GM23338 (cell line): Measurements from ENCODE around the gene SMARCA2. TPM values are rescaled to one million over a fixed set of nuclear protein-coding genes. Genes with fewer than 3 reads are reported as not detected.

Source experiments
- ATAC-seq: fragments of 200-7000 bp; cut with Tn5 transposase; 3 replicates; pipeline ENCODE4 v1.9.1; 2020
- DNase-seq: peaks from one replicate; pipeline ENCODE4 v3.0.0-alpha.2; 2015; ENCODE audit warnings: low spot score
- H2AFZ ChIP-seq: fragments of 200-600 bp; sonication (generic); 2 replicates; pipeline ENCODE4 v1.8.0; 2016; ENCODE audit warnings: antibody characterized with exemption, mild to moderate bottlenecking, moderate library complexity
- H3F3A ChIP-seq: fragments of 200-600 bp; sonication (generic); replicated peaks from 2 replicates; pipeline ENCODE4 v1.8.0; 2017; ENCODE audit warnings: antibody characterized with exemption, mixed run types, low read depth
- H3K27ac ChIP-seq: fragments of 200-600 bp; sonication (generic); 2 replicates; pipeline ENCODE4 v1.6.1; 2016; ENCODE audit warnings: low read depth
- H3K27me3 ChIP-seq: fragments of 200-600 bp; sonication (generic); 2 replicates; pipeline ENCODE4 v1.8.0; 2016; ENCODE audit warnings: mild to moderate bottlenecking, mixed run types, moderate library complexity; ENCODE audit not compliant: insufficient read depth
- H3K36me3 ChIP-seq: fragments of 200-600 bp; sonication (generic); 2 replicates; pipeline ENCODE4 v1.8.0; 2016; ENCODE audit warnings: mild to moderate bottlenecking; ENCODE audit not compliant: insufficient read depth
- H3K4me1 ChIP-seq: fragments of 200-600 bp; sonication (generic); 2 replicates; pipeline ENCODE4 v1.8.0; 2016; ENCODE audit warnings: mild to moderate bottlenecking, moderate library complexity; ENCODE audit not compliant: insufficient read depth
- H3K4me2 ChIP-seq: fragments of 200-600 bp; sonication (generic); 2 replicates; pipeline ENCODE4 v1.7.1; 2017; ENCODE audit warnings: mixed run types
- H3K4me3 ChIP-seq: fragments of 200-600 bp; sonication (generic); 2 replicates; pipeline ENCODE4 v1.6.1; 2016; ENCODE audit warnings: mixed run types
- H3K79me2 ChIP-seq: fragments of 200-600 bp; sonication (generic); replicated peaks from 2 replicates; pipeline ENCODE4 v1.8.0; 2017; ENCODE audit warnings: mild to moderate bottlenecking; ENCODE audit not compliant: insufficient read depth
- H3K9me2 ChIP-seq: fragments of 200-600 bp; sonication (generic); 2 replicates; pipeline ENCODE4 v1.8.0; 2017; ENCODE audit not compliant: insufficient read depth
- H4K20me1 ChIP-seq: fragments of 200-600 bp; sonication (generic); replicated peaks from 2 replicates; pipeline ENCODE4 v1.8.0; 2017; ENCODE audit warnings: mild to moderate bottlenecking; ENCODE audit not compliant: insufficient read depth
- H3K27ac Mint-ChIP-seq: 2 replicates; pipeline ENCODE4 v1.8.0; 2020; ENCODE audit warnings: inconsistent platforms, mild to moderate bottlenecking, moderate library complexity, mixed read lengths
- H3K27me3 Mint-ChIP-seq: 3 replicates; pipeline ENCODE4 v1.8.0; 2022; ENCODE audit warnings: low read depth, mild to moderate bottlenecking, moderate library complexity, mixed read lengths, inconsistent platforms; ENCODE audit not compliant: insufficient read depth, poor library complexity
- H3K36me3 Mint-ChIP-seq: 3 replicates; pipeline ENCODE4 v1.8.0; 2021; ENCODE audit warnings: low read depth, mild to moderate bottlenecking, inconsistent platforms, moderate library complexity, mixed read lengths
- H3K4me1 Mint-ChIP-seq: 3 replicates; pipeline ENCODE4 v1.8.0; 2020; ENCODE audit warnings: mild to moderate bottlenecking, inconsistent platforms, mixed read lengths
- H3K4me3 Mint-ChIP-seq: 3 replicates; pipeline ENCODE4 v1.8.0; 2021; ENCODE audit warnings: moderate library complexity, mild to moderate bottlenecking, inconsistent platforms, mixed read lengths
- H3K9me3 Mint-ChIP-seq: 3 replicates; pipeline ENCODE4 v1.8.0; 2020; ENCODE audit warnings: moderate library complexity, mild to moderate bottlenecking, inconsistent platforms, mixed read lengths
- CREB1 ChIP-seq: fragments of 250-450 bp; sonication (Bioruptor Pico); IDR thresholded peaks from 2 replicates; pipeline ENCODE4 v1.5.0; 2020; ENCODE audit warnings: low read depth, mild to moderate bottlenecking, moderate library complexity
- CTCF ChIP-seq, 2 experiments: fragments of 200-600 bp in 1 of 2; sonication (generic) in 1 of 2; conservative IDR thresholded peaks; 2 replicates each; pipeline versions ENCODE4 v1.5.1 to v1.6.1; 2016 to 2017; ENCODE audit warnings: antibody characterized with exemption in 2 of 2, low read depth in 2 of 2, mild to moderate bottlenecking in 2 of 2, moderate library complexity in 1 of 2
- ETS1 ChIP-seq: IDR thresholded peaks from 2 replicates; pipeline ENCODE4 v1.6.1; 2016; ENCODE audit warnings: antibody characterized with exemption
- EZH2 ChIP-seq: fragments of 200-600 bp; sonication (generic); IDR thresholded peaks from one replicate; pipeline ENCODE4 v1.8.0; 2017; ENCODE audit warnings: antibody characterized with exemption, mild to moderate bottlenecking, low read depth; ENCODE audit not compliant: unreplicated experiment
- EZH2phosphoT487 ChIP-seq: fragments of 200-600 bp; sonication (generic); IDR thresholded peaks from one replicate; pipeline ENCODE4 v1.8.1; 2018; ENCODE audit warnings: antibody characterized with exemption; ENCODE audit not compliant: unreplicated experiment
- JUNB ChIP-seq: IDR thresholded peaks from one replicate; pipeline ENCODE4 v1.6.1; 2016; ENCODE audit warnings: antibody characterized with exemption; ENCODE audit not compliant: unreplicated experiment
- NANOG ChIP-seq: IDR thresholded peaks from 2 replicates; pipeline ENCODE4 v1.6.1; 2016; ENCODE audit warnings: antibody characterized with exemption, borderline replicate concordance
- POLR2AphosphoS5 ChIP-seq: IDR thresholded peaks from 2 replicates; pipeline ENCODE4 v1.6.1; 2016; ENCODE audit warnings: antibody characterized with exemption, low read depth
- STAT1 ChIP-seq: IDR thresholded peaks from one replicate; pipeline ENCODE4 v1.6.1; 2016; ENCODE audit warnings: antibody characterized with exemption; ENCODE audit not compliant: unreplicated experiment
- ZNF114 ChIP-seq: fragments of 250-450 bp; sonication (Bioruptor Pico); IDR thresholded peaks from 2 replicates; pipeline ENCODE4 v1.5.0; 2020; ENCODE audit warnings: mild to moderate bottlenecking, moderate library complexity
- ZNF331 ChIP-seq: fragments of 250-450 bp; sonication (Bioruptor Pico); IDR thresholded peaks from 2 replicates; pipeline ENCODE4 v1.5.0; 2020; ENCODE audit warnings: low read depth, mild to moderate bottlenecking, moderate library complexity
- ZNF462 ChIP-seq: fragments of 250-450 bp; sonication (Bioruptor Pico); IDR thresholded peaks from 2 replicates; pipeline ENCODE4 v1.5.0; 2020; ENCODE audit warnings: mild to moderate bottlenecking, moderate library complexity
- polyA plus RNA-seq: library from polyadenylated mRNA; unstranded; fragments of >200 nt; fragmentation: Nextera tagmentation; extraction: Ambion mirVana; gene quantifications from 2 replicates; pipeline ENCODE4 v1.2.1, GENCODE V29; 2016
- total RNA-seq: library from RNA; depleted of rRNA; stranded (reverse); fragments of >200 nt; shearing (Covaris generic); gene quantifications from 2 replicates; pipeline ENCODE4 v1.2.3, GENCODE V29; 2014
- TF ChIP-seq, protein P1 (sequence below): IDR thresholded peaks from one replicate; pipeline ENCODE4 v1.6.1; 2018; ENCODE audit warnings: antibody characterized with exemption; ENCODE audit not compliant: unreplicated experiment

SMARCA2 gene
- total and polyA plus RNA-seq, 2 experiments from 2014 or later = 21.7 to 21.9 TPM

DNA sequence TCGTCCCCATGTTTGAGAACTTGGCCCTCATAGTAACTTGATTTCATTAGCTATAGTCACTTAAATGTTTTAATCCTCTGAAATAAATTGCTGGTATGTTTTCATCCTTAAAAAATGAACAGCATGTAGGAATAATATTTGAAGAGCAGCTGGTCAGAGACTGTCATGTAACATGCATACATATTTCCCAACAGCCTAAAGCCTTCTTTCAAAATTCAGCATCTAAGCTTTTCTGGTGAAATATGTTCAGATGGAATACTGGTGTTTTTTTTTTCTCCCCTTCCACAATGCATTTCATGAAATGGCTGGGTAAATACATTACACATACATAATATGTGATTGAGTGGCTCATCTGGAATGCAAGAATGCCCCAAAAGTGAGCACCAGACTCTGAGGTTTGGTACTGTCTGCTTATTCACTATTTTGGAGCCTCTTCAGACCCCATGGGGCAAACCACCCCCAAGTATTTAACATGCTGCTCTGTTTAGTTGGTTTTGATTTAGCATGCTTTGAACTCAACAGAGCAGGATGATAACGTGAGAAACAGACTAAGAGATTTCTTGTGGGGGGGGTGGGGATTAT is 94.0 kb downstream of the SMARCA2 start:
- TF ChIP-seq EZH2 (no peak), EZH2phosphoT487 (no peak), ZNF462 (CRISPR knock-in tag) (no peak), STAT1 (no peak), JUNB (no peak), ZNF331 (CRISPR knock-in tag) (no peak), NANOG (no peak), CTCF (conservative IDR thresholded peaks at IDR 0.05; ENCODE audit: low read depth in 2 of 2) (no peak), ZNF114 (CRISPR knock-in tag) (no peak), POLR2AphosphoS5 (no peak), CREB1 (no peak), ETS1 (no peak)
- TF ChIP-seq, protein P1, sequence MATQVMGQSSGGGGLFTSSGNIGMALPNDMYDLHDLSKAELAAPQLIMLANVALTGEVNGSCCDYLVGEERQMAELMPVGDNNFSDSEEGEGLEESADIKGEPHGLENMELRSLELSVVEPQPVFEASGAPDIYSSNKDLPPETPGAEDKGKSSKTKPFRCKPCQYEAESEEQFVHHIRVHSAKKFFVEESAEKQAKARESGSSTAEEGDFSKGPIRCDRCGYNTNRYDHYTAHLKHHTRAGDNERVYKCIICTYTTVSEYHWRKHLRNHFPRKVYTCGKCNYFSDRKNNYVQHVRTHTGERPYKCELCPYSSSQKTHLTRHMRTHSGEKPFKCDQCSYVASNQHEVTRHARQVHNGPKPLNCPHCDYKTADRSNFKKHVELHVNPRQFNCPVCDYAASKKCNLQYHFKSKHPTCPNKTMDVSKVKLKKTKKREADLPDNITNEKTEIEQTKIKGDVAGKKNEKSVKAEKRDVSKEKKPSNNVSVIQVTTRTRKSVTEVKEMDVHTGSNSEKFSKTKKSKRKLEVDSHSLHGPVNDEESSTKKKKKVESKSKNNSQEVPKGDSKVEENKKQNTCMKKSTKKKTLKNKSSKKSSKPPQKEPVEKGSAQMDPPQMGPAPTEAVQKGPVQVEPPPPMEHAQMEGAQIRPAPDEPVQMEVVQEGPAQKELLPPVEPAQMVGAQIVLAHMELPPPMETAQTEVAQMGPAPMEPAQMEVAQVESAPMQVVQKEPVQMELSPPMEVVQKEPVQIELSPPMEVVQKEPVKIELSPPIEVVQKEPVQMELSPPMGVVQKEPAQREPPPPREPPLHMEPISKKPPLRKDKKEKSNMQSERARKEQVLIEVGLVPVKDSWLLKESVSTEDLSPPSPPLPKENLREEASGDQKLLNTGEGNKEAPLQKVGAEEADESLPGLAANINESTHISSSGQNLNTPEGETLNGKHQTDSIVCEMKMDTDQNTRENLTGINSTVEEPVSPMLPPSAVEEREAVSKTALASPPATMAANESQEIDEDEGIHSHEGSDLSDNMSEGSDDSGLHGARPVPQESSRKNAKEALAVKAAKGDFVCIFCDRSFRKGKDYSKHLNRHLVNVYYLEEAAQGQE = no peak
- Mint-ChIP-seq H3K36me3 (no peaks in the 10 kb centered on the region), H3K27ac (no peak overlapping the region; the same call in 1 of the 2 replicates), H3K4me1 (peaks cover 13% of the 10 kb centered on the region; the same call in 2 of the 3 replicates), H3K27me3 (no peaks in the 10 kb centered on the region), H3K9me3 (no peaks in the 10 kb centered on the region), H3K4me3 (no peak overlapping the region)
- peaks cover 7% of the 10 kb centered on the region; the same call in 1 of the 2 replicates for H3K4me1 ChIP-seq
- ATAC-seq = no peak
- no peaks in the 10 kb centered on the region for H3K27me3 ChIP-seq
- H3K4me3 ChIP-seq = no peak overlapping the region
- no peaks in the 10 kb centered on the region for H3F3A ChIP-seq
- DNase-seq = no peak
- H3K79me2 ChIP-seq = no peaks in the 10 kb centered on the region
- H3K9me2 ChIP-seq = no peaks in the 10 kb centered on the region
- no peaks in the 10 kb centered on the region for H4K20me1 ChIP-seq
- no peaks in the 10 kb centered on the region for H3K36me3 ChIP-seq
- no peak overlapping the region for H3K4me2 ChIP-seq
- H2AFZ ChIP-seq = no peak overlapping the region
- H3K27ac ChIP-seq = no peak overlapping the region
